ENCODE results near the gene CAMK1D. TPM values are rescaled to one million over a fixed set of nuclear protein-coding genes. Genes with fewer than 3 reads are reported as not detected.
"Not testable (repeated sequence)": the region's sequence is repeated elsewhere in the genome, so short reads cannot be mapped to it uniquely, and the experiment has no call there.

Gene CAMK1D
- total RNA-seq, 1 donor = 11.2 TPM

GRCh38 chr10:12489806-12490205, 140.5 kb downstream of the CAMK1D start:
- Histone ChIP-seq H3K4me2 (ENCODE audit: insufficient read depth, low read length) (no peak overlapping the region), H3K27me3 (ENCODE audit: insufficient read depth, low read length) (no peaks in the 10 kb centered on the region), H3K36me3 (ENCODE audit: insufficient read depth, low read length) (no peaks in the 10 kb centered on the region), H3K4me1 (ENCODE audit: insufficient read depth, low read length) (no peaks in the 10 kb centered on the region), H3K4me3 (ENCODE audit: insufficient read depth, low read length) (no peak overlapping the region), H4K20me1 (ENCODE audit: insufficient read depth, low read length) (no peaks in the 10 kb centered on the region), H3K27ac (ENCODE audit: low read depth, low read length) (no peak overlapping the region), H3K79me2 (ENCODE audit: insufficient read depth, low read length) (no peaks in the 10 kb centered on the region), H2AFZ (ENCODE audit: low read length) (no peak overlapping the region), H3K9me3 (ENCODE audit: low read depth, low read length) (no peaks in the 10 kb centered on the region)
- TF ChIP-seq CTCF (IDR thresholded peaks at IDR 0.05; ENCODE audit: extremely low read depth, low read depth, low read length) = no peak
- no peak for DNase-seq (ENCODE audit: insufficient read length, low spot score, missing footprints)

- H3K36me3 ChIP-seq (ENCODE audit: insufficient read depth, low read length) = no peaks in the 10 kb centered on the region
- no peaks in the 10 kb centered on the region for H4K20me1 ChIP-seq (ENCODE audit: insufficient read depth, low read length)
- H3K9me3 ChIP-seq (ENCODE audit: low read depth, low read length) = no peaks in the 10 kb centered on the region
- no peak for TF ChIP-seq CTCF (IDR thresholded peaks at IDR 0.05; ENCODE audit: extremely low read depth, low read depth, low read length)
- H3K4me3 ChIP-seq (ENCODE audit: insufficient read depth, low read length) = no peak overlapping the region
- H3K4me1 ChIP-seq (ENCODE audit: insufficient read depth, low read length) = no peaks in the 10 kb centered on the region
- DNase-seq (ENCODE audit: insufficient read length, low spot score, missing footprints) = no peak
- no peak overlapping the region for H3K27ac ChIP-seq (ENCODE audit: low read depth, low read length)
- H3K79me2 ChIP-seq (ENCODE audit: insufficient read depth, low read length) = no peaks in the 10 kb centered on the region
- no peaks in the 10 kb centered on the region for H3K27me3 ChIP-seq (ENCODE audit: insufficient read depth, low read length)
- no peak overlapping the region for H2AFZ ChIP-seq (ENCODE audit: low read length)
- no peak overlapping the region for H3K4me2 ChIP-seq (ENCODE audit: insufficient read depth, low read length)
Observed at GRCh38 chr10:12490963-12491362, 141.6 kb downstream of the CAMK1D start.

DNA sequence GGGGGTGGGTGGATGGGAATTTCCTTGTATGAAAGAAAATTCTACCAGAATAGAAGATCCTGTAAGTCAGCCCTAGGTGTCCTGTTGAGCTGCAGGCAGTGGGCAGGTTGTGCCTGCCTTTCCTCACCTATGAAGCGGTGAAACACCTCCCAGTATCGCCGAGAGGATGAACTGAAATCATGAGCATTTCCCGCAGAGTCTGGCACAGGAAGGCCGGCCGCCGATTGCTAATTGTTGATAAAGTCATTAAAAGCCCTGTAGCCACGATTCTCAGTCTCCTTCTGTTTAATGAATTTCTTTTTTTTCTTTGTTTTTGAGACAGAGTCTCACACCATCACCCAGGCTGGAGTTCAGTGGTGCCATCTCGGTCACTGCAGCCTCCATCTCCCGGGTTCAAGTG, 142.1 kb downstream of the CAMK1D start:
- H3K4me1 ChIP-seq (ENCODE audit: insufficient read depth, low read length) = no peaks in the 10 kb centered on the region
- no peaks in the 10 kb centered on the region for H3K36me3 ChIP-seq (ENCODE audit: insufficient read depth, low read length)
- H3K9me3 ChIP-seq (ENCODE audit: low read depth, low read length) = no peaks in the 10 kb centered on the region
- no peak for DNase-seq (ENCODE audit: insufficient read length, low spot score, missing footprints)
- H3K27ac ChIP-seq (ENCODE audit: low read depth, low read length) = no peak overlapping the region
- no peaks in the 10 kb centered on the region for H4K20me1 ChIP-seq (ENCODE audit: insufficient read depth, low read length)
- no peak overlapping the region for H2AFZ ChIP-seq (ENCODE audit: low read length)
- no peak overlapping the region for H3K4me3 ChIP-seq (ENCODE audit: insufficient read depth, low read length)
- no peaks in the 10 kb centered on the region for H3K79me2 ChIP-seq (ENCODE audit: insufficient read depth, low read length)
- H3K27me3 ChIP-seq (ENCODE audit: insufficient read depth, low read length) = no peaks in the 10 kb centered on the region
- no peak for TF ChIP-seq CTCF (IDR thresholded peaks at IDR 0.05; ENCODE audit: extremely low read depth, low read depth, low read length)
- H3K4me2 ChIP-seq (ENCODE audit: insufficient read depth, low read length) = no peak overlapping the region

GRCh38 chr10:12492016-12492415, 142.7 kb downstream of the CAMK1D start:
- no peaks in the 10 kb centered on the region for H3K79me2 ChIP-seq (ENCODE audit: insufficient read depth, low read length)
- H3K4me3 ChIP-seq (ENCODE audit: insufficient read depth, low read length) = no peak overlapping the region
- H3K9me3 ChIP-seq (ENCODE audit: low read depth, low read length) = no peaks in the 10 kb centered on the region
- no peak overlapping the region for H3K4me2 ChIP-seq (ENCODE audit: insufficient read depth, low read length)
- no peaks in the 10 kb centered on the region for H4K20me1 ChIP-seq (ENCODE audit: insufficient read depth, low read length)
- no peak for TF ChIP-seq CTCF (IDR thresholded peaks at IDR 0.05; ENCODE audit: extremely low read depth, low read depth, low read length)
- no peaks in the 10 kb centered on the region for H3K36me3 ChIP-seq (ENCODE audit: insufficient read depth, low read length)
- H2AFZ ChIP-seq (ENCODE audit: low read length) = no peak overlapping the region
- no peaks in the 10 kb centered on the region for H3K4me1 ChIP-seq (ENCODE audit: insufficient read depth, low read length)
- no peak overlapping the region for H3K27ac ChIP-seq (ENCODE audit: low read depth, low read length)
- DNase-seq (ENCODE audit: insufficient read length, low spot score, missing footprints) = no peak
- no peaks in the 10 kb centered on the region for H3K27me3 ChIP-seq (ENCODE audit: insufficient read depth, low read length)

GRCh38 chr10:12497046-12497445, 147.7 kb downstream of the CAMK1D start:
- H3K36me3 ChIP-seq (ENCODE audit: insufficient read depth, low read length); H3K4me2 ChIP-seq (ENCODE audit: insufficient read depth, low read length); H4K20me1 ChIP-seq (ENCODE audit: insufficient read depth, low read length); DNase-seq (ENCODE audit: insufficient read length, low spot score, missing footprints); H3K9me3 ChIP-seq (ENCODE audit: low read depth, low read length); H3K4me3 ChIP-seq (ENCODE audit: insufficient read depth, low read length); H3K27ac ChIP-seq (ENCODE audit: low read depth, low read length); H3K4me1 ChIP-seq (ENCODE audit: insufficient read depth, low read length); H2AFZ ChIP-seq (ENCODE audit: low read length); H3K79me2 ChIP-seq (ENCODE audit: insufficient read depth, low read length); H3K27me3 ChIP-seq (ENCODE audit: insufficient read depth, low read length): not testable (repeated sequence)

Data from osteoblast (primary cell).